H9 (cell line): ENCODE measurements around the gene SLC45A1. TPM values are rescaled to one million over a fixed set of nuclear protein-coding genes. Genes with fewer than 3 reads are reported as not detected.

Experiments
- DNase-seq: peaks from one replicate; pipeline ENCODE4 v3.0.0-alpha.2; 2017
- H2AFZ ChIP-seq: one replicate; pipeline ENCODE4 v1.6.1; 2013; ENCODE audit warnings: mild to moderate bottlenecking, low read length, control low read depth, moderate library complexity
- H2AK5ac ChIP-seq: 2 replicates; pipeline ENCODE4 v1.6.1; 2013; ENCODE audit warnings: low read length, control low read depth, mixed read lengths; ENCODE audit not compliant: insufficient read length
- H2BK120ac ChIP-seq: one replicate; pipeline ENCODE4 v1.6.1; 2013; ENCODE audit warnings: low read depth, mild to moderate bottlenecking, low read length, control low read depth, inconsistent platforms; ENCODE audit not compliant: poor library complexity, severe bottlenecking
- H2BK12ac ChIP-seq: 2 replicates; pipeline ENCODE4 v1.6.1; 2013; ENCODE audit warnings: low read length, control low read depth, mixed read lengths, low read depth; ENCODE audit not compliant: insufficient read length
- H2BK15ac ChIP-seq: 2 replicates; pipeline ENCODE4 v1.6.1; 2013; ENCODE audit warnings: low read depth, low read length, control low read depth
- H2BK20ac ChIP-seq: one replicate; pipeline ENCODE4 v1.6.1; 2013; ENCODE audit warnings: low read depth, mild to moderate bottlenecking, low read length, control low read depth, inconsistent platforms; ENCODE audit not compliant: poor library complexity, severe bottlenecking
- H2BK5ac ChIP-seq: 2 replicates; pipeline ENCODE4 v1.6.1; 2013; ENCODE audit warnings: low read length, control low read depth, mixed read lengths; ENCODE audit not compliant: insufficient read length
- H3K14ac ChIP-seq: 2 replicates; pipeline ENCODE4 v1.6.1; 2013; ENCODE audit warnings: low read length, control low read depth; ENCODE audit not compliant: insufficient read depth
- H3K18ac ChIP-seq: 2 replicates; pipeline ENCODE4 v1.6.1; 2013; ENCODE audit warnings: low read depth, mild to moderate bottlenecking, mixed read lengths, low read length, control low read depth; ENCODE audit not compliant: insufficient read length
- H3K23ac ChIP-seq: 2 replicates; pipeline ENCODE4 v1.6.1; 2013; ENCODE audit warnings: low read length, control low read depth, mixed read lengths, low read depth; ENCODE audit not compliant: insufficient read length
- H3K23me2 ChIP-seq: 2 replicates; pipeline ENCODE4 v1.6.1; 2013; ENCODE audit warnings: low read depth, mild to moderate bottlenecking, mixed read lengths, low read length, control low read depth; ENCODE audit not compliant: insufficient read length, poor library complexity, severe bottlenecking
- H3K27ac ChIP-seq: 2 replicates; pipeline ENCODE4 v1.5.1; 2013; ENCODE audit warnings: low read length, control low read depth, mixed read lengths, low read depth; ENCODE audit not compliant: insufficient read length
- H3K27me3 ChIP-seq: 2 replicates; pipeline ENCODE4 v1.6.1; 2013; ENCODE audit warnings: low read length, control low read depth, inconsistent platforms; ENCODE audit not compliant: insufficient read depth
- H3K4ac ChIP-seq: 2 replicates; pipeline ENCODE4 v1.6.1; 2013; ENCODE audit warnings: low read depth, mild to moderate bottlenecking, control low read depth, inconsistent platforms, low read length, moderate library complexity
- H3K4me1 ChIP-seq: 2 replicates; pipeline ENCODE4 v1.6.1; 2013; ENCODE audit warnings: low read length, control low read depth, inconsistent platforms; ENCODE audit not compliant: insufficient read depth
- H3K4me2 ChIP-seq: 2 replicates; pipeline ENCODE4 v1.6.1; 2013; ENCODE audit warnings: low read length, control low read depth, mixed read lengths; ENCODE audit not compliant: insufficient read length, insufficient read depth
- H3K56ac ChIP-seq: 2 replicates; pipeline ENCODE4 v1.6.1; 2013; ENCODE audit warnings: low read depth, mild to moderate bottlenecking, mixed read lengths, low read length, control low read depth; ENCODE audit not compliant: insufficient read length
- H3K79me1 ChIP-seq: 2 replicates; pipeline ENCODE4 v1.6.1; 2013; ENCODE audit warnings: low read depth, mild to moderate bottlenecking, moderate library complexity, low read length, control low read depth, inconsistent platforms; ENCODE audit not compliant: insufficient read depth, poor library complexity, severe bottlenecking
- H3K79me2 ChIP-seq: 2 replicates; pipeline ENCODE4 v1.6.1; 2013; ENCODE audit warnings: low read length, control low read depth, inconsistent platforms; ENCODE audit not compliant: insufficient read depth
- H3K9ac ChIP-seq: 2 replicates; pipeline ENCODE4 v1.6.1; 2013; ENCODE audit warnings: low read length, control low read depth, mixed read lengths; ENCODE audit not compliant: insufficient read length; ENCODE audit errors: extremely low read depth
- H3K9me3 ChIP-seq: one replicate; pipeline ENCODE4 v1.6.1; 2013; ENCODE audit warnings: low read depth, low read length, inconsistent platforms; ENCODE audit not compliant: control insufficient read depth
- H3T11ph ChIP-seq: one replicate; pipeline ENCODE4 v1.6.1; 2013; ENCODE audit warnings: mild to moderate bottlenecking, low read length, control low read depth, inconsistent platforms
- H4K20me1 ChIP-seq: one replicate; pipeline ENCODE4 v1.6.1; 2013; ENCODE audit not compliant: control insufficient read depth, insufficient read length, insufficient read depth
- H4K5ac ChIP-seq: 2 replicates; pipeline ENCODE4 v1.6.1; 2013; ENCODE audit warnings: low read depth, mild to moderate bottlenecking, mixed read lengths, low read length, control low read depth; ENCODE audit not compliant: insufficient read length
- H4K8ac ChIP-seq: replicated peaks from 2 replicates; pipeline ENCODE4 v1.6.1; 2013; ENCODE audit warnings: low read length, control low read depth, mixed read lengths, low read depth; ENCODE audit not compliant: insufficient read length
- H4K91ac ChIP-seq: 2 replicates; pipeline ENCODE4 v1.6.1; 2013; ENCODE audit warnings: low read depth, mild to moderate bottlenecking, moderate library complexity, mixed read lengths, low read length, control low read depth; ENCODE audit not compliant: insufficient read length
- H3K27ac Mint-ChIP-seq, 3 experiments: 2 replicates in 2 of 3; 3 replicates in 1 of 3; pipeline ENCODE4 v1.8.0; 2020 to 2021; ENCODE audit warnings: mixed read lengths in 3 of 3, mild to moderate bottlenecking in 1 of 3, moderate library complexity in 1 of 3
- H3K27me3 Mint-ChIP-seq: 2 replicates; pipeline ENCODE4 v1.8.0; 2021; ENCODE audit warnings: low read depth, mild to moderate bottlenecking, moderate library complexity, mixed read lengths
- H3K36me3 Mint-ChIP-seq, 3 experiments: 2 replicates in 2 of 3; 3 replicates in 1 of 3; pipeline ENCODE4 v1.8.0; 2020 to 2021; ENCODE audit warnings: low read depth in 3 of 3, mixed read lengths in 3 of 3; ENCODE audit not compliant: insufficient read depth in 1 of 3
- H3K4me1 Mint-ChIP-seq, 2 experiments: 2 replicates each; pipeline ENCODE4 v1.8.0; 2020; ENCODE audit warnings: mixed read lengths in 2 of 2
- H3K4me3 Mint-ChIP-seq, 2 experiments: 2 replicates in 1 of 2; 3 replicates in 1 of 2; pipeline ENCODE4 v1.8.0; 2020 to 2021; ENCODE audit warnings: mild to moderate bottlenecking in 2 of 2, mixed read lengths in 2 of 2, moderate library complexity in 1 of 2
- H3K9me3 Mint-ChIP-seq, 2 experiments: 2 replicates in 1 of 2; 3 replicates in 1 of 2; pipeline ENCODE4 v1.8.0; 2020; ENCODE audit warnings: mild to moderate bottlenecking in 2 of 2, mixed read lengths in 2 of 2, moderate library complexity in 1 of 2
- CTCF ChIP-seq: fragments of 200-600 bp; sonication (generic); conservative IDR thresholded peaks from 3 replicates; pipeline ENCODE4 v1.8.0; 2021; ENCODE audit warnings: antibody characterized with exemption, mild to moderate bottlenecking
- WGBS: extraction: QIAGEN DNeasy Blood & Tissue Kit; methylation state at CpG from one replicate; pipeline ENCODE4 v1.1.7; 2013; ENCODE audit warnings: missing lambda C conversion rate, low lambda C conversion rate, mixed read lengths; ENCODE audit not compliant: insufficient read length; ENCODE audit errors: extremely low coverage; 5-methylcytosine and 5-hydroxymethylcytosine counted together
- total RNA-seq: library from RNA; stranded (reverse); gene quantifications from 2 replicates; pipeline ENCODE4 v1.2.1, GENCODE V29; 2021

Gene SLC45A1
- total RNA-seq, 1 experiment from 2014 or later = 0.63 TPM

GRCh38 chr1:8376358-8376840, 58.5 kb downstream of the SLC45A1 start:
- H3K79me2 ChIP-seq = peaks cover 2% of the 10 kb centered on the region; the same call in 1 of the 2 replicates
- WGBS = no CpG with 5 or more reads among the region's 4 CpGs
- no peak overlapping the region for H2AFZ ChIP-seq

More at GRCh38 chr1:8376358-8376840, 58.5 kb downstream of the SLC45A1 start:
- Histone ChIP-seq H3K56ac (no peak overlapping the region), H4K20me1 (no peaks in the 10 kb centered on the region), H3K79me1 (peaks cover 9% of the 10 kb centered on the region), H4K5ac (no peak overlapping the region), H3K23ac (no peak overlapping the region), H3K18ac (no peak overlapping the region), H3K27ac (no peak overlapping the region), H2AK5ac (no peak overlapping the region), H3K9me3 (no peaks in the 10 kb centered on the region), H3K4ac (no peak overlapping the region), H2BK15ac (no peak overlapping the region), H3T11ph (no peak overlapping the region), H3K4me2 (no peak overlapping the region), H2BK5ac (no peak overlapping the region), H3K27me3 (no peaks in the 10 kb centered on the region), H3K4me1 (peaks cover 9% of the 10 kb centered on the region; the same call in 1 of the 2 replicates), H4K91ac (no peak overlapping the region), H2BK12ac (no peak overlapping the region), H2BK120ac (no peak overlapping the region), H3K9ac (no peak overlapping the region), H3K23me2 (no peaks in the 10 kb centered on the region), H4K8ac (no peak overlapping the region), H3K14ac (no peak overlapping the region), H2BK20ac (no peak overlapping the region)
- peaks cover 67 to 74% of the 10 kb centered on the region in 2 experiments for H3K4me1 Mint-ChIP-seq
- peak overlapping the region in 1 of 3 experiments; percentile 49; a peak in 2 of 7 replicates for H3K27ac Mint-ChIP-seq
- peaks cover 3 to 5% (median 5%) of the 10 kb centered on the region in 3 experiments; a peak in 4 of 7 replicates for H3K36me3 Mint-ChIP-seq
- TF ChIP-seq CTCF = no peak
- H3K9me3 Mint-ChIP-seq = no peaks in the 10 kb centered on the region
- H3K27me3 Mint-ChIP-seq = no peaks in the 10 kb centered on the region
- DNase-seq = no peak
- no peak overlapping the region for H3K4me3 Mint-ChIP-seq
